IPS-NIHi7 (cell line): Measurements from ENCODE around the gene KCNG4.
"Not testable (repeated sequence)": the region's sequence is repeated elsewhere in the genome, so short reads cannot be mapped to it uniquely, and the experiment has no call there.

ENCODE experiments used
- DNase-seq: peaks from one replicate; pipeline ENCODE4 v3.0.0; 2012; ENCODE audit warnings: mixed read lengths; ENCODE audit errors: extremely low spot score

The KCNG4 gene

DNA sequence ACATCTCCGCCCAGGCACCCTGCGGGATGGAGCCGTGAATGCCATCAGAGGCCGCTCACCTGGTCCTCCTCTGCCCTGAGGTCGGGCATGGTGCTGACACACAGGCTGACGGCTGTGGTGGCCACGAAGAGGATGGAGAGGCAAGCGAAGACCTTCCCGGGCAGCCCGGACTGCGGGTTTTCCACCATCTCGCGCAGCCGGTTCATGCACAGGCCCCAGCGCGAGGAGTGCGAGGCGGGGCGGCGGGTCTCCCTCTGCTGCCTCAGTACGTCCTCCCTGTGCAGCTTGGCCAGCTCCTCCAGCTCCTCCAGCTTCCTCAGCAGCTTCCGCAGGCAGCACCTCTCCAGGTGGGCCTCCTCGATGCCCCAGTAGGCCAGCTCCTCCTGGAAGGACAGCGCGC is 3.1 kb downstream of the KCNG4 start:
- DNase-seq: no peak

DNA sequence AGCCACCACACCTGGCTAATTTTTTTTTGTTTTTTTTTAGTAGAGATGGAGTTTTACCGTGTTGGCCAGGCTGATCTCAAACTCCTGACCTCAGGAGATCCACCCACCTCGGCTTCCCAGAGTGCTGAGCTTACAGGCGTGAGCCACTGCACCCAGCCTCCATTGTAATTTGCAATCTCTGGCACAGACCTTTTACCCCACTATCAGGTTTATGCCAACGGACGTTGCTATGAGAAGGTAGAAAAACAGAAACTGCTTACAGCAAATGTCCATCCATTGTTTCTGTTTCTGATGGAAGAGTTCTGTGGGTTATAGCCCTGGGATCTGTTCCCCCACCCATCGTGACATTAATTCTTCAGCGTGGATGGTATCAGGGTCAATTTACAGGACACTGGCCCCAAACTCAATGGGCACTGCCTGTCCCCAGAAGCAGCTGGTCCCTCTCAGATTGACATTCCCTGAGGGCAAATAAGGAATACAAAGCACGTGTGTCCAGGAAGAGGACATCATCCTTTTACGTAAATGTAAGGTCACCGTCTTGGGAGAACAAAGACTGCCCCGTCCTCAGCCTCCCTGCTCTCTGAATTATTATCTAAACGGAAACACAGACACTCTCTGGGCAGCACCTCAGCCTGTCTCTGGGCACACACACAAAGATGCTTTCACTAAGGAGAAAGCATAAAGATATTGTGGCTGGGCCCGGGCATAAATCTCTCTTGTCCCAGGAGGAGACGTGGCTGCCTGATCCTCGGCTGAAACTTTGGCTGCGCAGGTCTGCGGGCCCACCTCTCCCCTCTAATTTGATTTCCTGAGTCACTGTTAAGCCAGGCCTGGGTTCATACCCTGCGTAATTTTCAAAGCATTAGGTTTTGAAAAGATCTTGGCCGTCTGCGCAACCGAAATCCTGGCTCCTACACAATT is 5.2 kb downstream of the KCNG4 start:
- no peak for DNase-seq

- DNase-seq: no peak
These were observed 6.1 kb downstream of the KCNG4 start for GRCh38 chr16:84233748-84234147.

DNA sequence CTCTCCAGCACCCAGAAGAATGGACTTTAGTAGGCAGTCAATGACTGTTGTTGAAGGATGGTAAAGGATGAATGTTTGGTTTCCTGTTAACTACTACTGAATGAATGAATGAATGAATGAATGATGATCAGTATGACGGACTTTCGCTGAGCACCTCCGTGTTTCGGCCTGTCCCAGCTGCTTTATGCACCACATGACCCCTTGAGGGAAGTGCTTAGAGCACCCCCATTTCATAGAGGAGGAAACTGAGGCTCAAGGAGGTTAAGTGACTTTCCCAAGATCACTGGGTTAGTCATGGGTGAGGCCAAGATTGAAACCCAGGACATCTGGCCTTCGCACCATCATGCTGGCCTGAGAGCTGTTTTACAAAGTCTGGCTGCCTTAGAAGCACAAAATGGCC is 6.8 kb downstream of the KCNG4 start:
- no peak for DNase-seq

- DNase-seq: no peak
These were observed 7.8 kb downstream of the KCNG4 start for GRCh38 chr16:84232060-84232459.

DNA sequence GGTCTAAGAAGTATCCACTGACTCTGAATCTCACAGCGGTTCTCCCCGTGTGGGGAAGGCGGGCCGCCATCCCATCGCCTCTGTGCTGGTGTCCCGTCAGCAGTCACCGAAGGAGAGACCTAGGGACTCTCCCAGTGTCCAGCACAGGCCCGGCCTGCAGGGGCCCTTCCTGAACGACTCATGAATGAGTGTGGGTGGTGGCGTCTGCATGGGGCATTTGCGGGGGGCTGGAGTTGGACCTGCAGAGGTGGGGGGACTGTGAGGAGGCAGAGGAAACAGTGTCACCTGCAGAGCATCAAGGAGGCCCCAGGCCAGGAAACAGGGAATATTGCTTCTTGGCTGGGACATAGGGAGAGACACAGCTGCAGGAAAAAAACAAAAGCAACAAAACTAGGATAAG is 10.3 kb downstream of the KCNG4 start:
- no peak for DNase-seq

DNA sequence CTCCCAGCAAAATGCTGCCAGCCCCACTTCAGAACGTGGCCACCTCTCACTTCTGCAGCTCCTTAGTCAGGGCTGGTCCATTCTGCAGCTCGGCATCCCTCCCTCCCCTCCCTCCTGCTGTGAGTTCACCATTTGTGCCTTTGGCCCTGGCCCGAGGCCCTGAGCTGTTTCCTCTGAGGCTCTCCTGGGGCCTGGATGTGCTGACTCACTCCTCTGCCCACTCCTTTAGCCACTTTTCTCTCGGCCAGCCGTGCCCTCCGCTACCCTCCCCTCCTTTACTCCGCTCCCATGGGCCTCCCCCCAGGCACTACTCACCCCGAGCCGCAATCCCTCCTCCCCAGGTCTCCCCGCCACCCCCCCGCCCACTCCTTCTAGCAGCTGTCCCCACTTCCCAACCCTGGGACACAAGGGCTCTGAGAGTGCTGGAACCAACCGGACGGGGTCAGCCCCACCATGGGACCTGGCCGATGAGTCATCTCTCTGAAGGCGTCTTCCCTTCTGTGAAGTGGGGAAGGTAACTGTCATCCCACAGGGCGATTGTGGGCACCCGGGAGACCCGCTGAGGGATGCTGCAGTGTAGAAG is 11.5 kb downstream of the KCNG4 start:
- peak; percentile 93 for DNase-seq

DNA sequence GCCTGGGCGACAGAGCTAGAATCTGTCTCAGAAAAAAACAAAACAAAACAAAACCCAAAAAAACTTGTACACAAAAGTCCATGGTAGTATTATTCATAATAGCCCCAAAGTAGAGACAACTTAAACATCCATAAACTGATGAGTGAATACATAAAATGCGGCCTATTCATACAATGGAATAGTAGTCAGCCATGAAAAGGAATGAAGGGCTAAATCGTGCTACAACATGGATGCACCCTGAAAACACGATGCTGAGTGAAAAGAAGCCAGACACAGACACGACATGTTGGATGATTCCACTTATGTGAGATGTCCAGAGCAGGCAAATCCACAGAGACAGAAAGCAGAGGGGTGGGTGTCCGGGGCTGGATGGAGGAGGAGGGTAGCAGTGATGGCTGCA is 12.3 kb downstream of the KCNG4 start:
- DNase-seq: no peak

GRCh38 chr16:84226026-84226425 is 13.8 kb downstream of the KCNG4 start:
- no peak for DNase-seq

GRCh38 chr16:84225571-84225970 is 14.2 kb downstream of the KCNG4 start:
- DNase-seq: no peak

DNA sequence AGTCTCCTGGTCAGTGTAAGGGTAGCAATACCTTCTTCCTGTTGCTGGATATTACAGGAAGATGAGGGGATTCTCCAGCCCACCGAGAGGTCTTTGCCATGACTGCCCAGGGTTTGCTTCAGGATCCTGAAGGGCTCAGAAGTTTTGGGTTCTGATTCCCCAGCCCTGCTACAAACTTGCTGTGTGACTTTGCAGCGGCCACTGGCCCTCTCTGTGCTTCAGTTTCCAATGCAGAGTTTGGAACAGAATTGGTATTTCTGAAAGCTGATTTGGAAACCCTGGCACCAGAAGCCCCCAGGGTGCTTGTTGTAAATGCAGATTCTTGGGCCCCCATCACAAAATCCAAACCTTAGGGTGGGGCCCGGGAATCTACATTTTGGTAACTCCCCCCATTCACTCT is 14.7 kb downstream of the KCNG4 start:
- no peak for DNase-seq

- DNase-seq: no peak
These were observed 15.3 kb downstream of the KCNG4 start for GRCh38 chr16:84224554-84224953.

- no peak for DNase-seq
These were observed 16.4 kb downstream of the KCNG4 start for GRCh38 chr16:84223456-84223855.

DNA sequence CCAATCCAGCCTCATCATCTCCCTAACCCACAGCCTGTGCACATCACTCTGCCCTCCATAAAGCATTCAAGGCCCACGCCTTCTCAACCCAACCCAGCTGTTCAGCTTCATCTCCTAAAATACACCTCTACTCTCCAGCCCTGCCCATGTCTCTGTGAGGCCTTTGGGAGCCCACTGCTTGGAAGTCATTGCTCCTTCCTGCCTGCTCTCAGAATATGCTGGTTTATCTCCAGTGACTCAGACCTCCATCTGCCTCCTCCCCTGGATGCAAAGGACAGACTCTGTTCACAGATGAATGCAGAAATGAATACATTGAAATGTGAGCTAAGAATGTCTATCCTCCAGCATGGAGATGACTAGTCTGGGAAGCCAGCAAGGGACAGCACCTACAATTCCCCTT is 19.0 kb downstream of the KCNG4 start:
- DNase-seq: no peak

GRCh38 chr16:84218956-84219355 is 20.9 kb downstream of the KCNG4 start:
- DNase-seq: no peak

DNA sequence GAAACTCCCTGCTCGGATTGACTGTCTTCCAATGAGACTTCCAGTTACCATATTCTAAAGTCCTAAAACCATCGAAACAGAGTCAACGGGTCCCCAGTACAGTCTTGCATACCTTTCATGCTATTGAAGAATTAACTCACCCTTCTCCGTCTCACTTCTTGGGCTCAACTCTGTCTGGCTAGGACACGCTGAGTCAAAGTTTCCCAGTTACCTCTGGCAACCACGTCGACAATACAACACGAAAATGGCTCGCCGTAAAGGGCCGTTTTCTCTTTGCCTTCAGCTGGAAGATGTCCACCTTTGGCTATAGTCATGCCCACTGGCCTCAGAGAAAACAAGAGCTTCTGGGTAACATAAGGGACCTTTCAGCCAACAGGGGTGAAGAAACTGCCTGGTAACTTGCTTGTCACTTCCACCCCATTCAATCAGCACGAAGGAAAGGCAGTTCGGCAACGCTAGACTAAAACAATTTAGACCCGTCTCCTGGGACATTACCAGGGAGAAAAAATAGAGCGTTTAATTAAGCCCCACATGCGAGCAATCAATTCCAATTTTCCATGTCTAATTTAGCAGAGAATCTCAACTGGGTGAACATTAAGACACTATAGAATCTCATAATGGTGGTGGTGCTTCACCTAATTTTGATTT is 21.5 kb downstream of the KCNG4 start:
- DNase-seq: no peak

DNA sequence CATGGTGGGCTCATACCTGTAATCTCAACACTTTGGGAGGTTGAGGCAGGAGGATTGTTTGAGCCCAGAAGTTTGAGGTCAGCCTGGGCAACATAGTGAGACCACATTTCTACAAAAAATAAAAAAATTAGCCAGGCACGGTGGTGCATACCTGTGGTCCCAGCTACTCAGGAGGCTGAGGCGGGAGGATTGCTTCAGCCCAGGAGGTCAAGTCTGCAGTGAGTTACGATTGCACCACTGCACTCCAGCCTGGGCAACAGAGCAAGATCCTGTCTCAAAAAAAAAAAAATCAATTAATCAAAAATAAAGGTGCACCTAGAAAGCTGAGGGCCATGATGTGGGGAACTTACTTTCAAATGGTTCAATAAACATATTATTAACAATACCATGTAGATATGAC is 23.7 kb downstream of the KCNG4 start:
- DNase-seq: not testable (repeated sequence)

GRCh38 chr16:84215531-84215930 is 24.3 kb downstream of the KCNG4 start:
- DNase-seq: no peak

GRCh38 chr16:84214451-84215066 is 25.3 kb downstream of the KCNG4 start:
- no peak for DNase-seq

GRCh38 chr16:84212631-84213030 is 27.2 kb downstream of the KCNG4 start:
- no peak for DNase-seq

- DNase-seq: no peak
These were observed 27.7 kb downstream of the KCNG4 start for GRCh38 chr16:84212154-84212553.

- DNase-seq: no peak
These were observed 29.8 kb downstream of the KCNG4 start for GRCh38 chr16:84209989-84210388.
